Naive B cell (primary cell): ENCODE measurements around the gene EPHA4. TPM values are rescaled to one million over a fixed set of nuclear protein-coding genes. Genes with fewer than 3 reads are reported as not detected.
A peak's percentile ranks its signal among the peaks of the same experiment; 100 is the strongest.

ENCODE experiments used
- ATAC-seq, 2 donors: fragments of 150-1000 bp; cut with Tn5 transposase; 2 replicates each; pipeline ENCODE4 v1.10.0; 2021; ENCODE audit warnings: low read depth in 2 of 2, mild to moderate bottlenecking in 2 of 2, moderate library complexity in 2 of 2
- DNase-seq: peaks from one replicate; pipeline ENCODE4 v3.0.0; 2022
- H3K27ac Mint-ChIP-seq, 6 donors: one replicate each; pipeline ENCODE4 v1.8.0; 2020 to 2022; ENCODE audit warnings: mild to moderate bottlenecking in 6 of 6, mixed read lengths in 6 of 6, moderate library complexity in 5 of 6, inconsistent platforms in 2 of 6
- H3K27me3 Mint-ChIP-seq, 3 donors: one replicate each; pipeline ENCODE4 v1.8.0; 2021 to 2022; ENCODE audit warnings: mixed read lengths in 3 of 3, mild to moderate bottlenecking in 1 of 3
- H3K36me3 Mint-ChIP-seq, 2 donors: one replicate each; pipeline ENCODE4 v1.8.0; 2020 to 2022; ENCODE audit warnings: mixed read lengths in 2 of 2, inconsistent platforms in 1 of 2, mild to moderate bottlenecking in 1 of 2
- H3K4me1 Mint-ChIP-seq, 3 donors: one replicate each; pipeline ENCODE4 v1.8.0; 2020 to 2022; ENCODE audit warnings: mixed read lengths in 3 of 3, inconsistent platforms in 1 of 3, mild to moderate bottlenecking in 1 of 3, moderate library complexity in 1 of 3
- H3K4me3 Mint-ChIP-seq, 8 donors: one replicate each; pipeline ENCODE4 v1.8.0; 2020 to 2022; ENCODE audit warnings: mild to moderate bottlenecking in 8 of 8, mixed read lengths in 8 of 8, moderate library complexity in 8 of 8, inconsistent platforms in 2 of 8
- H3K9me3 Mint-ChIP-seq, 7 donors: one replicate each; pipeline ENCODE4 v1.8.0; 2020 to 2022; ENCODE audit warnings: mixed read lengths in 7 of 7, mild to moderate bottlenecking in 5 of 7, inconsistent platforms in 2 of 7, moderate library complexity in 1 of 7
- polyA plus RNA-seq, 6 donors: library from polyadenylated mRNA; unstranded; fragments of 300-500 nt; fragmentation: Illumina TruSeq; gene quantifications; one replicate each; pipeline ENCODE4 v1.2.3, GENCODE V29; 2021; ENCODE audit warnings: low read depth in 6 of 6

EPHA4 gene
- polyA plus RNA-seq, 6 donors from 2014 or later, result 0.84 to 14.3 (median 5.4) TPM

DNA sequence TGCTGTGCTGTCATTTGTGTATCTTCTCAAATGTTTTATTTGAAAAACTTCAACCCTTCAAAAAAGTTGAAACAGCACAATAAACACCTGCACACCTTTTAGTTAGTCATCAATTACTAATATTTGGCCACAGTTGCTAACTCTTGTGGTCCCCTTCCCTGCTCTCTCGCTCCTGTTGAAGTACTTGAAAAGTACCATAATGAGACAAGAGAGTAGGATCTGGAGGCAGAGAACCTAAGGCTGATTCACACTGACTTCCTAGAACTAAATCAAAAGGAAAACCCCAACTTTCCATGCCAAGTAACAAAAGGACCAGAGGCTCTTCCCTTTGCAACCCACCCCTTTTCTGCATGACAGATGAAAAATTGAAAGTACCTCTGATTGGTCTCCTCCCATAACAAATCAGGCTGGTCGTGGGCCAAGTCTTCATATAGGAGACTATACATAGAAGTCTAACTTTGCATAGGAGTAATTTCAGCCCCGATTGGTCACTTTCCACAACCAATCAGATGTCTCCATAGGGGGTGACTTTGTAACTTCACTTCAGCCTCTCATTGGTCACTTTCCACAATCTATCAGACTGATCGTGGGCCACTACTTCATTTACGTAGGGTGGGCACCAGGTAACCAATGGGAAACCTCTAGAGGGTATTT is 179.7 kb downstream of the EPHA4 start:
- Mint-ChIP-seq H3K9me3 (no peaks in the 10 kb centered on the region), H3K36me3 (no peaks in the 10 kb centered on the region), H3K27me3 (peaks cover 0 to 5% (median 3%) of the 10 kb centered on the region in 3 donors), H3K27ac (no peak overlapping the region), H3K4me3 (no peak overlapping the region), H3K4me1 (peaks cover 0 to 5% (median 0%) of the 10 kb centered on the region in 3 donors)
- DNase-seq, result no peak
- no peak for ATAC-seq

DNA sequence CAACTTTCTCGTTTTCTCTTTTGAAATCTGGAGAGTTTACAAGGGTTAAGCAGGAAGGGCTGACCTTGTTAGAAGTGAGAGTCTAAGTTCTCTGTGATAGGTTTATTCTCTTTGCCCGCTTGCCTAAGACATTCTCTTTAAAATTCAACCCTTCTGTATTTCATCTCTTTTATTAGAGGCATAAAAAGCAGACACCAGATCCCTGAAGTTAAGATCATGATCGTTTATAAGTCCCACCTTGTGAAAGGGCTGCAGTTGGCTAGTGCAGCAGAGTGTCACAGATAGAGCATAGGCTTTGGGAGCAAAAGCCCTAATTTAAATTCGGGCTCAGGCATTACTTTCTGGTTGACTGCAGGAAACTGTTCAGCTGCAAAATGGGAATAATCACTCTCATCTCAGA is 181.2 kb downstream of the EPHA4 start:
- peaks cover 0 to 9% (median 6%) of the 10 kb centered on the region in 3 donors for H3K27me3 Mint-ChIP-seq
- DNase-seq (no peak), ATAC-seq (no peak)
- no peaks in the 10 kb centered on the region for H3K4me1 Mint-ChIP-seq
- no peak overlapping the region for H3K4me3 Mint-ChIP-seq
- H3K36me3 Mint-ChIP-seq, result no peaks in the 10 kb centered on the region
- H3K9me3 Mint-ChIP-seq, result no peaks in the 10 kb centered on the region
- no peak overlapping the region for H3K27ac Mint-ChIP-seq

DNA sequence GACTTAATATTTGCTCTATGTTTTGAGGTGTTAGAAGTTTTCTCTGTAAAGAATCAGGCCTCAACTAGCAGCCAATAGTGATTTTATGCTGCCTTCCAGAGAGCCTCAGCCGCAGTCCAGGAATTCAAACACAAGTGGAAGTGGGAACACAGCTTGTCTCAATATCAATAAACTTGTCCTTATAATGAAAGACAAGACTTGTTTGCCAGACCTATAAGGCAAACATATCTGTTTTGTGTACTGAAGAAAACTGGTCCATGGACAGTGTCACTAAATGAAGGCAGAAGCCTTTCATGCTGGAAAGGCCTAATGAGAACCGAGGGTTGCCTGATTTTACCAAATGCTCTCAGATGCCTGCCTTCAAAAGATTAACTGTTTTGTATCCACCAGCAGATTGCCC is 182.2 kb downstream of the EPHA4 start:
- peaks cover 0 to 12% (median 11%) of the 10 kb centered on the region in 3 donors for H3K27me3 Mint-ChIP-seq
- H3K36me3 Mint-ChIP-seq, result no peaks in the 10 kb centered on the region
- ATAC-seq (no peak), DNase-seq (no peak)
- H3K27ac Mint-ChIP-seq, result no peak overlapping the region
- H3K4me3 Mint-ChIP-seq, result no peak overlapping the region
- no peaks in the 10 kb centered on the region for H3K9me3 Mint-ChIP-seq
- no peaks in the 10 kb centered on the region for H3K4me1 Mint-ChIP-seq

DNA sequence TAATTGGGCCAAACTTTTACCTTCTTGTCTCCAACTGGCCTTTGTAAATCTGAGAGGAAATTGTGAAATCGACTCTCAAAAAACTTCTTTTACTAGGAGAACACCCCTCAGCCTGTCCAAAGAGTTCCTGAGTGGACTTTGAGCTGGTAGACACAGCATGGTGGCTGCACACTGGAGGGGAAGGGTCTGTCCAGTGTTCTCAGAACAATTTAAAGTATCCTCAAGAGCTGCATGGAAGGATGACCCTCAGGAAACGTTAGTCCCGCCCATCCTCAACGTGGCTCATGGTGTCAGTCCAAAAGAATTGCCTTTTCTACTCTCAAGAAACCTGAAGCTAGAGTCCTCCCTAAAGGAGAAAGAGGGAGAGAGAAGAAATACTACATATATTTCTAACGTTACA is 182.7 kb downstream of the EPHA4 start:
- DNase-seq, result no peak
- Mint-ChIP-seq H3K4me3 (no peak overlapping the region), H3K27ac (no peak overlapping the region), H3K9me3 (no peaks in the 10 kb centered on the region), H3K4me1 (no peaks in the 10 kb centered on the region), H3K36me3 (no peaks in the 10 kb centered on the region), H3K27me3 (peaks cover 0 to 14% (median 11%) of the 10 kb centered on the region in 3 donors)
- no peak for ATAC-seq

DNA sequence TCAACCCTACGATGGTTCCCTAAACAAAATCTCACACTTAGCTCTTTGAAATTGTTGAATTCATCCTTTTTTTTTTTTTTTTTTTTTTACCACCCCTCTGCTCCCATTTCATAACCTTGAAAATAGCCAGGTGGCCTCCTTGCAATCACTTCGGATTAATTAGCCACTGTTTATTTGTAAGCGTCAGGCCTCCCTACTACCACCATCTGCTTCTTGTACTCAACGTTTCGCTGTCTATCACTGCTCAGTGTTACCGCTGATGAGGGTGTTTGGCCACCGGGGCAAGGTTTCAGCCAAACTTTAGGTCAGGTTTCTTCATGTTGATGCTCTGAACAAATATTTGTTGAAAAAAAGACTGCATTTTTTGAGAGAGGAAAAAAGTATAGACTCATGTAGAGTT is 183.2 kb downstream of the EPHA4 start:
- no peak for ATAC-seq
- H3K9me3 Mint-ChIP-seq, result peaks cover 0 to 2% (median 0%) of the 10 kb centered on the region in 7 donors
- no peak for DNase-seq

DNA sequence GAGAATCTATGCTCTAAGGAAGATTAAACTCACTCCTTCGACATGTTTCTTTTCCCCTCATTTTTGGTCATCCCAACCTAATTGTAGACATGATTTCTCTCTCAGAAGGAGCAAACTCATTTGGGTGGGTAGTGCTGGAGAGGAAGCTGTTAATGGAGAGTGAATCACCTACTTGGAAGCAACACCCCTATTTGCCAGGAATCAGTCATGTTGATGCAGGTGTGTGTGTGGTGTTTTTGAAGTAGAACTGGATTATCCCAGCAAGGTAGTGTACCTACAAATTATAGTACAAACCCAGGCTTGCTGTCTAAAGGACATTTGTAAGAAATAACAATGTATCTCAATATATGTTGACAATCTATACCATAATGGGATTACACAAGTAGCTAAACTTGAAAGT is 186.4 kb downstream of the EPHA4 start:
- no peaks in the 10 kb centered on the region for H3K36me3 Mint-ChIP-seq
- peaks cover 0 to 14% (median 7%) of the 10 kb centered on the region in 3 donors for H3K27me3 Mint-ChIP-seq
- H3K4me3 Mint-ChIP-seq, result no peak overlapping the region
- H3K27ac Mint-ChIP-seq, result peak overlapping the region in 1 of 6 donors; percentile 18
- no peak for DNase-seq
- no peak for ATAC-seq
- H3K9me3 Mint-ChIP-seq, result peaks cover 0 to 2% (median 0%) of the 10 kb centered on the region in 7 donors
- H3K4me1 Mint-ChIP-seq, result no peaks in the 10 kb centered on the region

More for the DNA sequence above, 183.2 kb downstream of the EPHA4 start:
- Mint-ChIP-seq H3K36me3 (no peaks in the 10 kb centered on the region), H3K4me1 (no peaks in the 10 kb centered on the region), H3K4me3 (no peak overlapping the region), H3K27ac (peak overlapping the region in 1 of 6 donors; percentile 13), H3K27me3 (peaks cover 0 to 14% (median 11%) of the 10 kb centered on the region in 3 donors)

DNA sequence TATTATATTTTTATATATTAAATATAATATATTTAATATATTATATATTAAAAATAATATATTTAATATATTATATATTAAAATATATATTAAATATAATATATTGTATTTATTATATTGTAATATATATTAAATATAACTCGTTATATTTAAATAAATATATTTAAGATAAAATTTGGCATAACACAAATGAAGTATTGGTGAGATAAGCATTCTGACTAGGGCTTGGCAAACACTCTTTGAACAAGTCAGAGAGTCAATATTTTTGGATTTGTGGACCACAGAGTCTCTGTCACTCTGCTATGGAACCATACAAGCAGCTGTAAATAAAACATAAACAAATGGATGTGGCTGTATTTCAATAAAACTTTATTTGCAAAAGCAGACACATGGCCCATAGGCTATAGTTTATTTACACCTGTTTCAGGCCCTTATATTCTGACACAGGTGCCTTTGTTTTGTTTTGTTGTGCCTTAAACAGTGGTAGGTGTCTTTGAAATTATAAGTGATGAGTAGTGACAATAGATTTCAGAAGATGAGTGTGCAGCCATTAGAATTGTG is 190.1 kb downstream of the EPHA4 start:
- no peak for ATAC-seq
- peaks cover 0 to 2% (median 0%) of the 10 kb centered on the region in 7 donors for H3K9me3 Mint-ChIP-seq
- no peaks in the 10 kb centered on the region for H3K36me3 Mint-ChIP-seq
- DNase-seq, result no peak
- H3K4me3 Mint-ChIP-seq, result no peak overlapping the region
- peaks cover 0 to 11% (median 7%) of the 10 kb centered on the region in 3 donors for H3K27me3 Mint-ChIP-seq
- H3K4me1 Mint-ChIP-seq, result no peaks in the 10 kb centered on the region
- H3K27ac Mint-ChIP-seq, result no peak overlapping the region

DNA sequence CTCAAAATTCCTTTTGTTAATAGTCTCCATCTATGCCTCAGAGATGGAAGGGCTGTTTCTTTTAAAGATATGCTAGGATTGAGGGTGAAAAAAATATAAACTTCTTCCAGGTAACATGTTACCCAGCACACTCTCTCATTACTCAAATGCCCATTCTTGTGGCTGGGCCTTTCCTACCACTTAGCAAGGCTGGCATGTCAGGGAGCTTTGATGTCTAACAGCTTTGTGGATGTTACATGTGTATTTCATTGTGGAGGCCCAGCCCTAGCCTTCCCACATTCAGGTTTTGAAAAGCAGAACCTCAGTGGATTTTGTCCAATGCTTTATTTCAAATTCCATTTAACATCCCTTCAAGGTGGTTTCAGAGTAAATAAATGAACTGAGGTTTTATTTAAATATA is 191.4 kb downstream of the EPHA4 start:
- Mint-ChIP-seq H3K4me1 (no peaks in the 10 kb centered on the region), H3K27me3 (peaks cover 0 to 7% (median under 1%) of the 10 kb centered on the region in 3 donors), H3K4me3 (no peak overlapping the region), H3K27ac (no peak overlapping the region), H3K9me3 (peaks cover 0 to 2% (median 0%) of the 10 kb centered on the region in 7 donors), H3K36me3 (no peaks in the 10 kb centered on the region)
- no peak for ATAC-seq
- DNase-seq, result no peak

DNA sequence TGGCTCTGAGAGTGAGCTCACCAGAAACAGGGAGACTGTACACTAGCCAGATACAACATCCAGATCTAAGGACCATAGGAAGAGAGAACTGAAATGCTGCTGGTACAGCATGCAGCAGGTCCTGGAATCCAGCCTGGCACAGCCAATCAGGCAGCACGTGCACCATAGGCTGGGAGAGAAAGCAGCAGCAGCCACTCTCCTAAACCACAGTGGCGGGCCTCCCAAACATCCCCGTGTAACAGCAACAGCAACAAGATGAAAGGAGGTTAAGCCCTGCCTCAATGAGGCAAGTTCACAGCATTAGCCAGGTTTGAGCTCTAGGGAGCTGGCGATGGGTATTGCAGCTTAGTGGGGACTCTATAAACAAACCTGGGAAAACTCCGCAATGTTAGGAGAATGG is 192.0 kb downstream of the EPHA4 start:
- ATAC-seq (no peak), DNase-seq (no peak)
- no peak overlapping the region for H3K4me3 Mint-ChIP-seq
- peaks cover 0 to 3% (median 0%) of the 10 kb centered on the region in 3 donors for H3K27me3 Mint-ChIP-seq
- no peak overlapping the region for H3K27ac Mint-ChIP-seq
- H3K4me1 Mint-ChIP-seq, result no peaks in the 10 kb centered on the region
- H3K9me3 Mint-ChIP-seq, result peaks cover 0 to 2% (median 0%) of the 10 kb centered on the region in 7 donors
- no peaks in the 10 kb centered on the region for H3K36me3 Mint-ChIP-seq

DNA sequence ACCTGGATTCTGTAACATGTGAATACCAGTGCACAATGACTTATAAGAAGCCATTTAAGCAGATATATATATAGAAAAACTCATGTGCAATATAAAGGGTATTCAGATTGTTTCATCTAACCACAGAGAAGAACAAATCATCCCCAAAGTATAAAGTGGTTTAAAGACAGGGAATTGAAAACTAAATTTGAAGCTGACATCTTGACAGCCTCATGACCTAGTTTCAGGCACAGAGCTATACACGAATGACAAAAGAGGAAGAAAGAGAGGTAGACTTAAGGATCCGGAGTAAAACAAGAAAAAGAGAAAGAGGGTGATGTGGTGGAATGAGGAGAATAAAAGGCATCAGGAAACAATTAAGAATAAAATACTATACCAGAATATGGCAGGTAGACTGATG is 194.5 kb downstream of the EPHA4 start:
- Mint-ChIP-seq H3K27ac (peak overlapping the region in 2 of 6 donors; percentile 3 to 40), H3K27me3 (peaks cover 0 to 9% (median 7%) of the 10 kb centered on the region in 3 donors), H3K4me3 (no peak overlapping the region), H3K36me3 (no peaks in the 10 kb centered on the region), H3K4me1 (no peaks in the 10 kb centered on the region), H3K9me3 (no peaks in the 10 kb centered on the region)
- ATAC-seq (no peak), DNase-seq (no peak)

DNA sequence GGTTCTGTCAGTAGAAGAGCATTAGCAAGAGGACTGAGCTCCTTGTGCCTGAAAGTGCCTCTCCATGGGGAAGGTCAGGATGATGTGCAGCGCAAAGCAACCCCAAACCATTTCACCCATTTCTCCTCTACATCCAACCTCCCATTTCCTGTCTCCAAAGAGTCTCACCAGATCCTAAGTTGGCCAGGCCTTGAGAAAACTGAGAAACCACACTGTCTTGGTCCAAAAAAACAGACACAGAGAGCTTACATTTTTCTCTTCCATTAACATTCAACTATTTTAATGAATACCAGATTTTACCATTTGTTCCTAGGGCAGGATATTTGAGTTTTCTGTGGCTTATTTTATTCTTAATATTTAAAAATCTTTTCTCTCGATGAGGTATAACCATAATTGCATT is 195.0 kb downstream of the EPHA4 start:
- Mint-ChIP-seq H3K9me3 (no peaks in the 10 kb centered on the region), H3K4me3 (no peak overlapping the region), H3K27me3 (peaks cover 2 to 12% (median 10%) of the 10 kb centered on the region in 3 donors), H3K36me3 (no peaks in the 10 kb centered on the region), H3K4me1 (no peaks in the 10 kb centered on the region), H3K27ac (no peak overlapping the region)
- DNase-seq, result no peak
- ATAC-seq, result no peak

DNA sequence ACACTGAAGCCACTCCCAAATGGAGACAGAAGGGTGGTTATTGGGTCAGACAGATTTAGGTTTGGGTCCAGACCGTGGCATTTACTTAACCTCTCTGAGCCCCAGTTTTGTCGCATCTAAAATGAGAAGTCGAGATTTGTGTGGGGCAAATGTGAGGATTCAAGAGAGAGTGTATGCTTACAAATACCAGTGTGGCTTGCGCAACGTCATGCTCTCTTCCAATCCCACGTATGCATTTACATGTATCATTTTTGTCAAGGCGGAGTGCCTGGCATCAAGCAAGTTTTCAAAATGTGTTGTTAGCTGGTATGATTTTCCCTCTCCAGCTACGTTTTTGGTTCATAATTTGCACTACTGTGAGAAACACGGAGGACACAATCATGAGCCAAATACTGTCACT is 197.9 kb downstream of the EPHA4 start:
- no peak for ATAC-seq
- no peaks in the 10 kb centered on the region for H3K4me1 Mint-ChIP-seq
- peaks cover 10 to 40% (median 35%) of the 10 kb centered on the region in 3 donors for H3K27me3 Mint-ChIP-seq
- H3K4me3 Mint-ChIP-seq, result no peak overlapping the region
- H3K27ac Mint-ChIP-seq, result no peak overlapping the region
- H3K36me3 Mint-ChIP-seq, result no peaks in the 10 kb centered on the region
- H3K9me3 Mint-ChIP-seq, result peaks cover 0 to 2% (median 0%) of the 10 kb centered on the region in 7 donors
- DNase-seq, result no peak

DNA sequence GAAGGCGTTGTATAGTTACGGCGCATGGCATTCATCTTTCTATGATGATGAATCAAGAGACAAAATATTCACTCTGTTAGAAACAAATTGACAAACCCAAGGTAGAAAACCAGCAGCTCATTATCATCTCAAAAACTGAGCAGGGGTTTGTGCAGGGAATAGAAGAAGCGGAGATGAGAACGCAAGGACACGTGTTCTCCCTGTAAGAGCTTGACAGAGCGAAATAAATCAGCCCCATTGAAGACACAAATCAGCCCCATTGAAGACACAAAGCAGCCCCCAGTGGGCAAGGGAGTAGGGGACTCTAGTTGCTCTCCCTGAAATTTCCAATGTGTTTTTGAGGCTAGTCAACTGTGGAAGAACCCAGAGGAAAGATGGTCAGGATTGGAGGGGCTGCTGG is 199.2 kb downstream of the EPHA4 start:
- ATAC-seq (no peak), DNase-seq (no peak)
- H3K27ac Mint-ChIP-seq, result peak overlapping the region in 1 of 6 donors; percentile 39
- H3K27me3 Mint-ChIP-seq, result peaks cover 13 to 43% (median 39%) of the 10 kb centered on the region in 3 donors
- H3K36me3 Mint-ChIP-seq, result no peaks in the 10 kb centered on the region
- H3K4me3 Mint-ChIP-seq, result no peak overlapping the region
- H3K9me3 Mint-ChIP-seq, result peaks cover 0 to 2% (median 0%) of the 10 kb centered on the region in 7 donors
- H3K4me1 Mint-ChIP-seq, result no peaks in the 10 kb centered on the region

DNA sequence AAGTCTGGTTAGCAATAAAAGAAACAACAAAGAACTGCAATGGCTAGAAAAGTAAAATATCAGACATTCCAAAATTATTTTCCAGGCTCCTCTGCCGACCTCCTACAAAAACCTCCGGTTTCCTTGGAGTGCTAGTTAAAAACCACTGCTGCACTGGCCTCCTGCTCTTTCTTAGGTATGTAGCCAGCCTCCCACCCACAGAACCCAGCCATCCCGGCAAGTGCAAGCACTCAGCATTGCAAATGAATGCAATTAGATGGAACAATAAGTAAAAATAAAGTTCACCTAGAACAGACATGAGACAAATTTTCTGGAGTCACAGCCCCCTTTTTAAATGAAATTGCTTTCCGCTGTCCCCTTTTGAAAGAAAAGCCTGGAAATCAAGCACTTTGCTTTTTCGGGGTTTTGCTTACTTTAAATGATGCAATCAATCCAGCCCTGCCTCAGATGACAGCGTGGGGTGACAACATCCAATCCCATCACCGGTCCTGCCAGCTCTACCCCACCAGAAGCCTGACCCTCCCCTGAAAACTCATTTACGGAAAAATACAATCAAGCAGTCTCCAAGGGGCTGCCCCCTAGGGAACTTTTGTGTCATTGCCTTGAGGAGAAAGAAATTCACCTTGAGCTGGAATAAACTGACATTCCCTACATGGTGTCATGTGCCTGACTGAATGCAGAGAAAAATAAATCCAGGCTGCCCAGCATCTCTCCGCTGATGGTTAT is 199.8 kb downstream of the EPHA4 start:
- DNase-seq (no peak), ATAC-seq (no peak)
- Mint-ChIP-seq H3K27ac (peak overlapping the region in 1 of 6 donors; percentile 39), H3K27me3 (peaks cover 13 to 43% (median 39%) of the 10 kb centered on the region in 3 donors), H3K9me3 (peaks cover 0 to 2% (median 0%) of the 10 kb centered on the region in 7 donors), H3K36me3 (no peaks in the 10 kb centered on the region), H3K4me1 (no peaks in the 10 kb centered on the region), H3K4me3 (no peak overlapping the region)
